Endodermal cell (in vitro differentiated cells): ENCODE measurements around the gene BEND7. TPM values are rescaled to one million over a fixed set of nuclear protein-coding genes. Genes with fewer than 3 reads are reported as not detected.

Experiments used
- DNase-seq: peaks from one replicate; pipeline ENCODE4 v3.0.0-alpha.2; 2017
- H3K27ac ChIP-seq: 2 replicates; pipeline ENCODE4 v1.5.1; 2013; ENCODE audit warnings: mild to moderate bottlenecking, low read depth, low read length, moderate library complexity
- H3K27me3 ChIP-seq: 2 replicates; pipeline ENCODE4 v1.6.1; 2013; ENCODE audit warnings: mild to moderate bottlenecking, low read length, moderate library complexity; ENCODE audit not compliant: insufficient read depth, control insufficient read depth, poor library complexity, severe bottlenecking
- H3K36me3 ChIP-seq: 2 replicates; pipeline ENCODE4 v1.7.0; 2013; ENCODE audit warnings: mild to moderate bottlenecking, low read length, moderate library complexity; ENCODE audit not compliant: control insufficient read depth, insufficient read depth
- H3K4me1 ChIP-seq: one replicate; pipeline ENCODE4 v1.7.0; 2013; ENCODE audit warnings: low read length; ENCODE audit not compliant: control insufficient read depth, insufficient read depth
- H3K4me3 ChIP-seq: 2 replicates; pipeline ENCODE4 v1.5.1; 2013; ENCODE audit warnings: mild to moderate bottlenecking, low read length, moderate library complexity
- H3K9ac ChIP-seq: 2 replicates; pipeline ENCODE4 v1.6.1; 2013; ENCODE audit warnings: mild to moderate bottlenecking, low read length, moderate library complexity; ENCODE audit not compliant: poor library complexity, severe bottlenecking; ENCODE audit errors: extremely low read depth
- H3K9me3 ChIP-seq: 2 replicates; pipeline ENCODE4 v1.6.1; 2013; ENCODE audit warnings: mild to moderate bottlenecking, low read length, moderate library complexity; ENCODE audit not compliant: control insufficient read depth
- H3K27ac Mint-ChIP-seq: 2 replicates; pipeline ENCODE4 v1.8.0; 2020; ENCODE audit warnings: mixed read lengths
- H3K27me3 Mint-ChIP-seq: 2 replicates; pipeline ENCODE4 v1.8.0; 2021; ENCODE audit warnings: mild to moderate bottlenecking, mixed read lengths; ENCODE audit not compliant: insufficient read depth
- H3K36me3 Mint-ChIP-seq: 2 replicates; pipeline ENCODE4 v1.8.0; 2020; ENCODE audit warnings: low read depth, mixed read lengths
- H3K4me1 Mint-ChIP-seq: 2 replicates; pipeline ENCODE4 v1.8.0; 2020; ENCODE audit warnings: mixed read lengths
- H3K4me3 Mint-ChIP-seq: 2 replicates; pipeline ENCODE4 v1.8.0; 2020; ENCODE audit warnings: mild to moderate bottlenecking, moderate library complexity, mixed read lengths
- H3K9me3 Mint-ChIP-seq: 2 replicates; pipeline ENCODE4 v1.8.0; 2020; ENCODE audit warnings: mild to moderate bottlenecking, mixed read lengths
- WGBS, 2 experiments: methylation state at CpG; one replicate each; pipeline versions ENCODE4 v1.1.5 to v1.1.7; 2013; ENCODE audit warnings: missing lambda C conversion rate in 2 of 2, mixed read lengths in 1 of 2; ENCODE audit not compliant: insufficient coverage in 1 of 2, insufficient read length in 1 of 2; 5-methylcytosine and 5-hydroxymethylcytosine counted together
- total RNA-seq, 2 donors: library from RNA; stranded (reverse); fragmentation: NEBNext Ultra II Directional in 1 of 2; extraction: Animal tissue kit (Norgen Biotek cat#: 25700) in 1 of 2; gene quantifications; 2 replicates in 1 of 2; 3 replicates in 1 of 2; pipeline ENCODE4 v1.2.1, GENCODE V29; 2021
- TF ChIP-seq, protein P1 (sequence below): fragments of 200-600 bp; sonication (generic); conservative IDR thresholded peaks from 2 replicates; pipeline ENCODE4 v1.5.0; 2021; ENCODE audit warnings: antibody characterized with exemption, mild to moderate bottlenecking

The BEND7 gene
- total RNA-seq, 2 donors from 2014 or later: 5.3 to 5.7 TPM

DNA sequence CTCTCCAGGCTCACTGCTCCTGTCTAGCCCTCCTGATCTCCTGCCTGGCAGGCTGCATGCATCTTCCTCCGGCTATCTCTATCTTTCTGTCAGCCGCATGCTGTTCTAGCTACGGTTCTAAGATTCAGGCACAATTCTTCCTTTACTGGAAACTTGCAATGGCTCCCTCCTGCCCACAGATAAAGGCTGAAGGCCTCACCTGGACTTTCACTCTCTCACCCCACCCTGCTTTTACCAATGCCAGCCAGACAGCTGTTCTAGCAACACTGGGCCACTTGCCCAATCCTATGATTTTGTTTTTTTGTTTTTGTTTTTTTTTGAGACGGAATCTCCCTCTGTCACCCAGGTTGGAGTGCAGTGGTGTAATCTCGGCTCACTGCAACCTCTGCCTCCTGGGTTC is 38.3 kb downstream of the BEND7 start:
- 94 to 95% methylated on average over 4 to 5 of the region's 5 CpGs for WGBS, 2 experiments
- Mint-ChIP-seq H3K4me1 (peaks cover 3% of the 10 kb centered on the region), H3K27me3 (no peaks in the 10 kb centered on the region), H3K36me3 (no peaks in the 10 kb centered on the region), H3K4me3 (no peak overlapping the region), H3K27ac (no peak overlapping the region), H3K9me3 (no peaks in the 10 kb centered on the region)
- no peaks in the 10 kb centered on the region for H3K27me3 ChIP-seq
- no peak overlapping the region for H3K4me3 ChIP-seq
- TF ChIP-seq, protein P1, sequence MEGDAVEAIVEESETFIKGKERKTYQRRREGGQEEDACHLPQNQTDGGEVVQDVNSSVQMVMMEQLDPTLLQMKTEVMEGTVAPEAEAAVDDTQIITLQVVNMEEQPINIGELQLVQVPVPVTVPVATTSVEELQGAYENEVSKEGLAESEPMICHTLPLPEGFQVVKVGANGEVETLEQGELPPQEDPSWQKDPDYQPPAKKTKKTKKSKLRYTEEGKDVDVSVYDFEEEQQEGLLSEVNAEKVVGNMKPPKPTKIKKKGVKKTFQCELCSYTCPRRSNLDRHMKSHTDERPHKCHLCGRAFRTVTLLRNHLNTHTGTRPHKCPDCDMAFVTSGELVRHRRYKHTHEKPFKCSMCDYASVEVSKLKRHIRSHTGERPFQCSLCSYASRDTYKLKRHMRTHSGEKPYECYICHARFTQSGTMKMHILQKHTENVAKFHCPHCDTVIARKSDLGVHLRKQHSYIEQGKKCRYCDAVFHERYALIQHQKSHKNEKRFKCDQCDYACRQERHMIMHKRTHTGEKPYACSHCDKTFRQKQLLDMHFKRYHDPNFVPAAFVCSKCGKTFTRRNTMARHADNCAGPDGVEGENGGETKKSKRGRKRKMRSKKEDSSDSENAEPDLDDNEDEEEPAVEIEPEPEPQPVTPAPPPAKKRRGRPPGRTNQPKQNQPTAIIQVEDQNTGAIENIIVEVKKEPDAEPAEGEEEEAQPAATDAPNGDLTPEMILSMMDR: no peak
- DNase-seq: no peak
- H3K36me3 ChIP-seq: no peaks in the 10 kb centered on the region
- H3K4me1 ChIP-seq: no peaks in the 10 kb centered on the region
- H3K27ac ChIP-seq: no peak overlapping the region
- H3K9me3 ChIP-seq: no peaks in the 10 kb centered on the region
- H3K9ac ChIP-seq: no peak overlapping the region

DNA sequence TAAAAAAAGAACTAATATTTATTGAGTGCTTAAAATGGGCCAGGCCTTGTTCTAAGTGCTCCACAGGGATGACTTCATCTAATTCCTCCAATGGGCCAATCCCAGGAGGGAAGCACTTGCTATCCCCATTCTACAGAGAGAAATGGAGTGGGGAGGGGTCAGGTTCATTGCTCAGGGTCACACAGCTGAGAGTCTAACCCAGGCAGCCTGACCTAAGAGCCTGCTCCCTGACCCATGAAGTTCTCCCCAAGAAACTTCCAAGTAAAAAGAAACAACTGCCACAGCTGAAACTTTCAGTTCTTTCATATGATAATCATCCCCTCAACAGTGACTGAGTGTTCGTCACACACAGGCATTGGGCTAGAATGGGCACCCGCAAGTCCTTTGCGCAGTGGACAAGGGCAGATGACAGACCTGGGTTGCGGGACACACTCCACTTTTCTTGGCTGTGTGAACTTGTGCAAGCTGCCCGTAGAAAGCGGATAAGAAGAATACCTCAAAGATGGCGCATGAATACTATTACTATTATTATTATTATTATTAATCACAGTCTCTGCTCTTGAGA is 39.7 kb downstream of the BEND7 start:
- no peak overlapping the region for H3K4me3 ChIP-seq
- Mint-ChIP-seq H3K9me3 (no peaks in the 10 kb centered on the region), H3K27me3 (no peaks in the 10 kb centered on the region), H3K27ac (no peak overlapping the region), H3K4me1 (no peaks in the 10 kb centered on the region), H3K36me3 (no peaks in the 10 kb centered on the region), H3K4me3 (no peak overlapping the region)
- H3K36me3 ChIP-seq: no peaks in the 10 kb centered on the region
- H3K27me3 ChIP-seq: no peaks in the 10 kb centered on the region
- no peak overlapping the region for H3K27ac ChIP-seq
- TF ChIP-seq, protein P1: no peak
- no peak overlapping the region for H3K9ac ChIP-seq
- WGBS, 2 experiments: 84 to 91% methylated on average over 4 to 7 of the region's 7 CpGs
- no peaks in the 10 kb centered on the region for H3K9me3 ChIP-seq
- DNase-seq: no peak
- no peaks in the 10 kb centered on the region for H3K4me1 ChIP-seq

DNA sequence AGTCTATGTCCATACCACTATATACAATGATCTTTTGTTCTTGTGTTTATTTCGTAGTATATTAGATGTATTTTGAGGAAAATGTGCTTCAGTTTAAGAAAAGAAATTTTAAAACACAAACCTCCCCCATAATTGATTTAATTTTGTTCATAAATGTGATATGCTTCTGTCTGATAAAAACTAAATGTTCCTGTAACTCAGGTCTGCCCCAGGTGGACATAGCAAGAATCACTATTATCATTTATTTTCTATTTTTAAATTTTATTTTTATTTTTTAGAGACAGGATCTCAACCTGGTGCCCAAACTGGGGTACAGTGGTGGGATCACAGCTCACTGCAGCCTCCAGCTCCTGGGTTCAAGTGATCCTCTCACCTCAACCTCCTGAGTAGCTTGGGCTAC is 43.2 kb downstream of the BEND7 start:
- no CpG with 5 or more reads among the region's 1 CpG for WGBS, 2 experiments
- Histone ChIP-seq H3K36me3 (no peaks in the 10 kb centered on the region), H3K9ac (no peak overlapping the region), H3K4me3 (no peak overlapping the region), H3K27ac (no peak overlapping the region), H3K9me3 (no peaks in the 10 kb centered on the region), H3K27me3 (no peaks in the 10 kb centered on the region), H3K4me1 (no peaks in the 10 kb centered on the region)
- no peaks in the 10 kb centered on the region for H3K9me3 Mint-ChIP-seq
- H3K4me1 Mint-ChIP-seq: peaks cover 1% of the 10 kb centered on the region
- no peak for DNase-seq
- TF ChIP-seq, protein P1: peak; percentile 63
- H3K27me3 Mint-ChIP-seq: no peaks in the 10 kb centered on the region
- H3K36me3 Mint-ChIP-seq: no peaks in the 10 kb centered on the region
- H3K4me3 Mint-ChIP-seq: no peak overlapping the region
- no peak overlapping the region for H3K27ac Mint-ChIP-seq
